ENCODE results near the gene ABHD11. TPM values are rescaled to one million over a fixed set of nuclear protein-coding genes. Genes with fewer than 3 reads are reported as not detected.
A peak's percentile ranks its signal among the peaks of the same experiment; 100 is the strongest.

ABHD11 gene
- total and polyA plus RNA-seq, 2 experiments from 2014 or later = 18.1 to 20.8 TPM

GRCh38 chr7:73778801-73779389 lies 40.3 kb upstream of the ABHD11 start:
- Histone ChIP-seq H3K9me3 (ENCODE audit: low read depth) (no peaks in the 10 kb centered on the region), H3K79me2 (ENCODE audit: insufficient read depth) (no peaks in the 10 kb centered on the region), H3K27ac (no peak overlapping the region), H3K36me3 (ENCODE audit: low read depth) (no peaks in the 10 kb centered on the region), H3K9ac (no peak overlapping the region), H2AFZ (no peak overlapping the region), H3K9me2 (ENCODE audit: insufficient read depth) (no peaks in the 10 kb centered on the region), H4K20me1 (ENCODE audit: insufficient read depth) (no peaks in the 10 kb centered on the region), H3K4me3 (no peak overlapping the region), H3K27me3 (replicated peaks; ENCODE audit: insufficient read depth) (no peaks in the 10 kb centered on the region), H3K4me1 (ENCODE audit: insufficient read depth) (no peaks in the 10 kb centered on the region), H3K4me2 (ENCODE audit: unreplicated experiment) (no peak overlapping the region), H3F3A (ENCODE audit: insufficient read depth) (no peaks in the 10 kb centered on the region)
- no peak for DNase-seq
- WGBS, 2 experiments (ENCODE audit: low coverage in 1 of 2, low lambda C conversion rate in 2 of 2, missing lambda C conversion rate in 2 of 2) = 90 to 96% methylated on average over 11 of the region's 11 CpGs
- TF ChIP-seq EZH2 (IDR thresholded peaks at IDR 0.05; ENCODE audit: insufficient read depth, poor library complexity, severe bottlenecking) (no peak), EZH2phosphoT487 (IDR thresholded peaks at IDR 0.05; ENCODE audit: insufficient read depth, low read depth) (no peak)
- in situ Hi-C loops (cut with MboI) = no loop called here

- Histone ChIP-seq H3K4me3 (no peak overlapping the region), H2AFZ (no peak overlapping the region), H3K9me2 (ENCODE audit: insufficient read depth) (no peaks in the 10 kb centered on the region), H3K9me3 (ENCODE audit: low read depth) (no peaks in the 10 kb centered on the region), H3F3A (ENCODE audit: insufficient read depth) (no peaks in the 10 kb centered on the region), H3K4me2 (ENCODE audit: unreplicated experiment) (no peak overlapping the region), H3K9ac (no peak overlapping the region), H3K4me1 (ENCODE audit: insufficient read depth) (no peaks in the 10 kb centered on the region), H3K27ac (no peak overlapping the region), H3K36me3 (ENCODE audit: low read depth) (no peaks in the 10 kb centered on the region), H3K79me2 (ENCODE audit: insufficient read depth) (no peaks in the 10 kb centered on the region), H4K20me1 (ENCODE audit: insufficient read depth) (no peaks in the 10 kb centered on the region), H3K27me3 (replicated peaks; ENCODE audit: insufficient read depth) (peaks cover 10% of the 10 kb centered on the region)
- in situ Hi-C loops (cut with MboI) = no loop called here
- peak; percentile 26 for DNase-seq
- 0 to 3% methylated on average over 1 of the region's 1 CpG for WGBS, 2 experiments (ENCODE audit: low coverage in 1 of 2, low lambda C conversion rate in 2 of 2, missing lambda C conversion rate in 2 of 2)
- TF ChIP-seq EZH2phosphoT487 (IDR thresholded peaks at IDR 0.05; ENCODE audit: insufficient read depth, low read depth) = no peak
- no peak for TF ChIP-seq EZH2 (IDR thresholded peaks at IDR 0.05; ENCODE audit: insufficient read depth, poor library complexity, severe bottlenecking)
Measured at GRCh38 chr7:73774923-73775322, 36.3 kb upstream of the ABHD11 start.

- in situ Hi-C loops (cut with MboI) = no loop called here
- Histone ChIP-seq H3K9ac (no peak overlapping the region), H3K4me2 (ENCODE audit: unreplicated experiment) (no peak overlapping the region), H3K9me2 (ENCODE audit: insufficient read depth) (no peaks in the 10 kb centered on the region), H3K27ac (no peak overlapping the region), H2AFZ (no peak overlapping the region), H3K79me2 (ENCODE audit: insufficient read depth) (no peaks in the 10 kb centered on the region), H3F3A (ENCODE audit: insufficient read depth) (no peaks in the 10 kb centered on the region), H3K4me1 (ENCODE audit: insufficient read depth) (no peaks in the 10 kb centered on the region), H3K36me3 (ENCODE audit: low read depth) (no peaks in the 10 kb centered on the region), H3K27me3 (replicated peaks; ENCODE audit: insufficient read depth) (peaks cover 18% of the 10 kb centered on the region), H3K9me3 (ENCODE audit: low read depth) (no peaks in the 10 kb centered on the region), H3K4me3 (no peak overlapping the region), H4K20me1 (ENCODE audit: insufficient read depth) (no peaks in the 10 kb centered on the region)
- TF ChIP-seq EZH2 (IDR thresholded peaks at IDR 0.05; ENCODE audit: insufficient read depth, poor library complexity, severe bottlenecking) = no peak
- TF ChIP-seq EZH2phosphoT487 (IDR thresholded peaks at IDR 0.05; ENCODE audit: insufficient read depth, low read depth) = no peak
- WGBS, 2 experiments (ENCODE audit: low coverage in 1 of 2, low lambda C conversion rate in 2 of 2, missing lambda C conversion rate in 2 of 2) = 80 to 82% methylated on average over 6 of the region's 6 CpGs
- no peak for DNase-seq
Measured at GRCh38 chr7:73773700-73774517, 35.3 kb upstream of the ABHD11 start.

GRCh38 chr7:73770860-73771670 lies 32.5 kb upstream of the ABHD11 start:
- Histone ChIP-seq H3K4me1 (ENCODE audit: insufficient read depth) (no peaks in the 10 kb centered on the region), H3K9ac (no peak overlapping the region), H3K4me2 (ENCODE audit: unreplicated experiment) (no peak overlapping the region), H3K9me3 (ENCODE audit: low read depth) (no peaks in the 10 kb centered on the region), H4K20me1 (ENCODE audit: insufficient read depth) (no peaks in the 10 kb centered on the region), H3K27me3 (replicated peaks; ENCODE audit: insufficient read depth) (peaks cover 18% of the 10 kb centered on the region), H3K27ac (no peak overlapping the region), H3F3A (ENCODE audit: insufficient read depth) (no peaks in the 10 kb centered on the region), H2AFZ (no peak overlapping the region), H3K9me2 (ENCODE audit: insufficient read depth) (no peaks in the 10 kb centered on the region), H3K36me3 (ENCODE audit: low read depth) (no peaks in the 10 kb centered on the region), H3K79me2 (ENCODE audit: insufficient read depth) (no peaks in the 10 kb centered on the region), H3K4me3 (no peak overlapping the region)
- in situ Hi-C loops (cut with MboI) = no loop called here
- DNase-seq = no peak
- WGBS, 2 experiments (ENCODE audit: low coverage in 1 of 2, low lambda C conversion rate in 2 of 2, missing lambda C conversion rate in 2 of 2) = 60 to 64% methylated on average over 17 of the region's 17 CpGs
- no peak for TF ChIP-seq EZH2phosphoT487 (IDR thresholded peaks at IDR 0.05; ENCODE audit: insufficient read depth, low read depth)
- no peak for TF ChIP-seq EZH2 (IDR thresholded peaks at IDR 0.05; ENCODE audit: insufficient read depth, poor library complexity, severe bottlenecking)
